Stimulated activated naive CD8-positive, alpha-beta T cell treated with anti-CD3 and anti-CD28 coated beads, Interleukin-15, Interleukin-2, amounts not matched to agents 100 ng/mL and 50 ng/mL, for 24 hours (primary cell): ENCODE data around the gene SGCB.
A peak's percentile ranks its signal among the peaks of the same experiment; 100 is the strongest.
"Not testable (repeated sequence)": the region's sequence is repeated elsewhere in the genome, so short reads cannot be mapped to it uniquely, and the experiment has no call there.

Experiments used
- H3K27ac Mint-ChIP-seq: one replicate; pipeline ENCODE4 v1.8.0; 2021; ENCODE audit warnings: mild to moderate bottlenecking, mixed read lengths
- H3K27me3 Mint-ChIP-seq: one replicate; pipeline ENCODE4 v1.8.0; 2021; ENCODE audit warnings: mixed read lengths
- H3K36me3 Mint-ChIP-seq: one replicate; pipeline ENCODE4 v1.8.0; 2021; ENCODE audit warnings: low read depth, mixed read lengths
- H3K4me1 Mint-ChIP-seq: one replicate; pipeline ENCODE4 v1.8.0; 2021; ENCODE audit warnings: low read depth, mixed read lengths
- H3K4me3 Mint-ChIP-seq: one replicate; pipeline ENCODE4 v1.8.0; 2021; ENCODE audit warnings: mild to moderate bottlenecking, mixed read lengths
- H3K9me3 Mint-ChIP-seq: one replicate; pipeline ENCODE4 v1.8.0; 2021; ENCODE audit warnings: mixed read lengths

Gene SGCB

GRCh38 chr4:52038103-52038912, at the start of gene SGCB:
Gene SGCB, minus strand, starts transcription at chr4:52038299. Its CDS starts 40 bp downstream, at chr4:52038259.
- Mint-ChIP-seq H3K27ac (peak within 1 kb of the TSS; percentile 45), H3K9me3 (no peaks in the 10 kb centered on the region), H3K36me3 (no peaks in the 10 kb centered on the region), H3K27me3 (peaks cover 30% of the 10 kb centered on the region), H3K4me1 (peaks cover 19% of the 10 kb centered on the region), H3K4me3 (peak within 1 kb of the TSS; percentile 88)

GRCh38 chr4:52086425-52086824, 48.3 kb upstream of the SGCB start:
- peaks cover 24% of the 10 kb centered on the region for H3K27me3 Mint-ChIP-seq
- H3K4me3 Mint-ChIP-seq, H3K4me1 Mint-ChIP-seq, H3K36me3 Mint-ChIP-seq, H3K9me3 Mint-ChIP-seq, H3K27ac Mint-ChIP-seq: not testable (repeated sequence)

GRCh38 chr4:52081216-52081615, 43.1 kb upstream of the SGCB start:
- no peaks in the 10 kb centered on the region for H3K9me3 Mint-ChIP-seq
- no peaks in the 10 kb centered on the region for H3K4me1 Mint-ChIP-seq
- H3K4me3 Mint-ChIP-seq, result no peak overlapping the region
- H3K36me3 Mint-ChIP-seq, result no peaks in the 10 kb centered on the region
- H3K27me3 Mint-ChIP-seq, result peaks cover 28% of the 10 kb centered on the region
- H3K27ac Mint-ChIP-seq, result no peak overlapping the region

GRCh38 chr4:52079659-52080058, 41.6 kb upstream of the SGCB start:
- no peaks in the 10 kb centered on the region for H3K9me3 Mint-ChIP-seq
- no peak overlapping the region for H3K4me3 Mint-ChIP-seq
- H3K36me3 Mint-ChIP-seq, result no peaks in the 10 kb centered on the region
- no peak overlapping the region for H3K27ac Mint-ChIP-seq
- H3K4me1 Mint-ChIP-seq, result no peaks in the 10 kb centered on the region
- H3K27me3 Mint-ChIP-seq, result peaks cover 39% of the 10 kb centered on the region

- Mint-ChIP-seq H3K9me3 (no peaks in the 10 kb centered on the region), H3K27me3 (peaks cover 38% of the 10 kb centered on the region), H3K27ac (no peak overlapping the region), H3K4me1 (no peaks in the 10 kb centered on the region), H3K36me3 (no peaks in the 10 kb centered on the region), H3K4me3 (no peak overlapping the region)
Measured at GRCh38 chr4:52076731-52077130, 38.6 kb upstream of the SGCB start.

- H3K27me3 Mint-ChIP-seq, result peaks cover 47% of the 10 kb centered on the region
- peaks cover 4% of the 10 kb centered on the region for H3K9me3 Mint-ChIP-seq
- H3K36me3 Mint-ChIP-seq, result no peaks in the 10 kb centered on the region
- H3K4me1 Mint-ChIP-seq, result no peaks in the 10 kb centered on the region
- H3K27ac Mint-ChIP-seq, result no peak overlapping the region
- no peak overlapping the region for H3K4me3 Mint-ChIP-seq
Measured at GRCh38 chr4:52071791-52072546, 33.9 kb upstream of the SGCB start.

GRCh38 chr4:52069571-52069970, 31.5 kb upstream of the SGCB start:
- Mint-ChIP-seq H3K9me3 (peaks cover 4% of the 10 kb centered on the region), H3K4me3 (no peak overlapping the region), H3K36me3 (no peaks in the 10 kb centered on the region), H3K4me1 (no peaks in the 10 kb centered on the region), H3K27me3 (peaks cover 30% of the 10 kb centered on the region), H3K27ac (no peak overlapping the region)

GRCh38 chr4:52059372-52059771, 21.3 kb upstream of the SGCB start:
- Mint-ChIP-seq H3K4me1 (no peaks in the 10 kb centered on the region), H3K27ac (no peak overlapping the region), H3K36me3 (no peaks in the 10 kb centered on the region), H3K27me3 (peaks cover 21% of the 10 kb centered on the region), H3K4me3 (no peak overlapping the region), H3K9me3 (no peaks in the 10 kb centered on the region)

GRCh38 chr4:52058275-52058674, 20.2 kb upstream of the SGCB start:
- no peaks in the 10 kb centered on the region for H3K9me3 Mint-ChIP-seq
- H3K4me1 Mint-ChIP-seq, result no peaks in the 10 kb centered on the region
- H3K27me3 Mint-ChIP-seq, result peaks cover 29% of the 10 kb centered on the region
- no peak overlapping the region for H3K27ac Mint-ChIP-seq
- no peaks in the 10 kb centered on the region for H3K36me3 Mint-ChIP-seq
- no peak overlapping the region for H3K4me3 Mint-ChIP-seq

GRCh38 chr4:52057196-52057595, 19.1 kb upstream of the SGCB start:
- no peak overlapping the region for H3K27ac Mint-ChIP-seq
- peaks cover 5% of the 10 kb centered on the region for H3K4me1 Mint-ChIP-seq
- H3K4me3 Mint-ChIP-seq, result no peak overlapping the region
- H3K9me3 Mint-ChIP-seq, result no peaks in the 10 kb centered on the region
- H3K27me3 Mint-ChIP-seq, result peaks cover 39% of the 10 kb centered on the region
- H3K36me3 Mint-ChIP-seq, result no peaks in the 10 kb centered on the region

- H3K36me3 Mint-ChIP-seq, result no peaks in the 10 kb centered on the region
- peaks cover 58% of the 10 kb centered on the region for H3K27me3 Mint-ChIP-seq
- H3K4me3 Mint-ChIP-seq, result no peak overlapping the region
- H3K4me1 Mint-ChIP-seq, result peaks cover 16% of the 10 kb centered on the region
- H3K27ac Mint-ChIP-seq, result no peak overlapping the region
- no peaks in the 10 kb centered on the region for H3K9me3 Mint-ChIP-seq
Measured at GRCh38 chr4:52054254-52054653, 16.2 kb upstream of the SGCB start.

GRCh38 chr4:52052475-52052780, 14.3 kb upstream of the SGCB start:
- H3K27ac Mint-ChIP-seq, result no peak overlapping the region
- H3K9me3 Mint-ChIP-seq, result no peaks in the 10 kb centered on the region
- H3K4me3 Mint-ChIP-seq, result peak overlapping the region; percentile 62
- H3K36me3 Mint-ChIP-seq, result no peaks in the 10 kb centered on the region
- peaks cover 70% of the 10 kb centered on the region for H3K27me3 Mint-ChIP-seq
- peaks cover 16% of the 10 kb centered on the region for H3K4me1 Mint-ChIP-seq

- Mint-ChIP-seq H3K4me1 (peaks cover 16% of the 10 kb centered on the region), H3K9me3 (no peaks in the 10 kb centered on the region), H3K36me3 (no peaks in the 10 kb centered on the region), H3K27me3 (peaks cover 65% of the 10 kb centered on the region), H3K4me3 (peak overlapping the region; percentile 62), H3K27ac (no peak overlapping the region)
Measured at GRCh38 chr4:52051615-52052474, 13.7 kb upstream of the SGCB start.

- Mint-ChIP-seq H3K36me3 (no peaks in the 10 kb centered on the region), H3K27ac (no peak within 1 kb of the TSS), H3K4me3 (peak within 1 kb of the TSS; percentile 62), H3K4me1 (peaks cover 16% of the 10 kb centered on the region), H3K27me3 (peaks cover 69% of the 10 kb centered on the region), H3K9me3 (no peaks in the 10 kb centered on the region)
Measured at GRCh38 chr4:52051213-52051614, 13.1 kb upstream of the SGCB start, which contains the start of gene SPATA18. Gene SPATA18, plus strand, starts transcription at chr4:52051304. Its CDS starts 401 bp downstream, at chr4:52051705.

- Mint-ChIP-seq H3K27ac (no peak overlapping the region), H3K36me3 (no peaks in the 10 kb centered on the region), H3K4me1 (peaks cover 16% of the 10 kb centered on the region), H3K4me3 (no peak overlapping the region), H3K9me3 (no peaks in the 10 kb centered on the region), H3K27me3 (peaks cover 61% of the 10 kb centered on the region)
Measured at GRCh38 chr4:52049266-52049665, 11.2 kb upstream of the SGCB start.
